ENCODE results near the gene EXOSC1.

The EXOSC1 gene

GRCh38 chr10:97452352-97452751, 6.5 kb upstream of the EXOSC1 start:
- H3K4me3 ChIP-seq (replicated peaks; ENCODE audit: insufficient read depth, low read length), result no peak overlapping the region
- H3K27ac ChIP-seq (replicated peaks), result no peak overlapping the region
- no peak for TF ChIP-seq REST (IDR thresholded peaks at IDR 0.05; ENCODE audit: insufficient replicate concordance, low read depth)
- no peak for TF ChIP-seq CTCF (IDR thresholded peaks at IDR 0.05; ENCODE audit: insufficient read depth, low read length)
- no peak for TF ChIP-seq SPI1 (IDR thresholded peaks at IDR 0.05; ENCODE audit: borderline replicate concordance, low read depth)
- TF ChIP-seq GABPA (IDR thresholded peaks at IDR 0.05; ENCODE audit: low read depth), result no peak
- TF ChIP-seq POLR2AphosphoS5 (IDR thresholded peaks at IDR 0.05; ENCODE audit: low read depth), result no peak
- H3K27me3 ChIP-seq (ENCODE audit: insufficient read depth, poor library complexity, severe bottlenecking), result no peaks in the 10 kb centered on the region
- DNase-seq (ENCODE audit: low read depth in 1 of 2, low spot score in 1 of 2), result no peak

- Histone ChIP-seq H3K27ac (replicated peaks) (no peak overlapping the region), H3K4me3 (replicated peaks; ENCODE audit: insufficient read depth, low read length) (no peak overlapping the region), H3K27me3 (ENCODE audit: insufficient read depth, poor library complexity, severe bottlenecking) (no peaks in the 10 kb centered on the region)
- TF ChIP-seq POLR2AphosphoS5 (IDR thresholded peaks at IDR 0.05; ENCODE audit: low read depth) (no peak), SPI1 (IDR thresholded peaks at IDR 0.05; ENCODE audit: borderline replicate concordance, low read depth) (no peak), REST (IDR thresholded peaks at IDR 0.05; ENCODE audit: insufficient replicate concordance, low read depth) (no peak), GABPA (IDR thresholded peaks at IDR 0.05; ENCODE audit: low read depth) (no peak), CTCF (IDR thresholded peaks at IDR 0.05; ENCODE audit: insufficient read depth, low read length) (no peak)
- no peak for DNase-seq (ENCODE audit: low read depth in 1 of 2, low spot score in 1 of 2)
Observed at GRCh38 chr10:97451605-97452004, 5.8 kb upstream of the EXOSC1 start.

- no peak for DNase-seq (ENCODE audit: low read depth in 1 of 2, low spot score in 1 of 2)
- TF ChIP-seq GABPA (IDR thresholded peaks at IDR 0.05; ENCODE audit: low read depth) (no peak), POLR2AphosphoS5 (IDR thresholded peaks at IDR 0.05; ENCODE audit: low read depth) (no peak), CTCF (IDR thresholded peaks at IDR 0.05; ENCODE audit: insufficient read depth, low read length) (no peak), REST (IDR thresholded peaks at IDR 0.05; ENCODE audit: insufficient replicate concordance, low read depth) (no peak), SPI1 (IDR thresholded peaks at IDR 0.05; ENCODE audit: borderline replicate concordance, low read depth) (no peak)
- Histone ChIP-seq H3K4me3 (replicated peaks; ENCODE audit: insufficient read depth, low read length) (no peak overlapping the region), H3K27ac (replicated peaks) (no peak overlapping the region), H3K27me3 (ENCODE audit: insufficient read depth, poor library complexity, severe bottlenecking) (no peaks in the 10 kb centered on the region)
Observed at GRCh38 chr10:97450828-97451227, 5.0 kb upstream of the EXOSC1 start.

Measured in HL-60 (cell line).